HG03103 (cell line): ENCODE results near the gene FBXW11.
"Not testable (repeated sequence)": the region's sequence is repeated elsewhere in the genome, so short reads cannot be mapped to it uniquely, and the experiment has no call there.

ENCODE experiments used
- ATAC-seq: cut with Tn5 transposase; IDR thresholded peaks from one replicate; pipeline ENCODE4 v1.9.1; 2021; ENCODE audit warnings: low read depth; ENCODE audit not compliant: unreplicated experiment

The FBXW11 gene

GRCh38 chr5:171956314-171956713 lies 50.1 kb downstream of the FBXW11 start:
- no peak for ATAC-seq

DNA sequence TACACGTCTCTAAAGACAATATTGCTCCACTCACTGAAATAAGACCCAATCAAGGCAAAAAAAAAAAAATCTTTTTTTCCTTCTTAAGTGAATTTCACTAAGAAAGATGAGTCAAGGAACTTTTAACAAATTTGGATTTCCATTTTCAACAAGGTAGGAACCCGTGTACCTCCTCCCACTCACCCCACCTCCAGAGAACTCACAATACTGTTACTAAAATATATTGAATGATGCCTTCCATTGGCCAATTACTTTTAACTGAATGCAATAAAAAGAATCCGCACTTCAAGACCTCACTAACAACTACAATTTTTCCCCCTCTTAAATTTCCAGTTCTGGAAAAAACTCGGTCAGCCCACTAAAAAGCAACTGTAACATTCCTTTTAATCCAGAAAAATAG lies 50.7 kb downstream of the FBXW11 start:
- no peak for ATAC-seq

- ATAC-seq, result no peak
Measured at GRCh38 chr5:171954721-171955120, 51.7 kb downstream of the FBXW11 start.

- ATAC-seq, result no peak
Measured at GRCh38 chr5:171953860-171954701, 52.4 kb downstream of the FBXW11 start.

DNA sequence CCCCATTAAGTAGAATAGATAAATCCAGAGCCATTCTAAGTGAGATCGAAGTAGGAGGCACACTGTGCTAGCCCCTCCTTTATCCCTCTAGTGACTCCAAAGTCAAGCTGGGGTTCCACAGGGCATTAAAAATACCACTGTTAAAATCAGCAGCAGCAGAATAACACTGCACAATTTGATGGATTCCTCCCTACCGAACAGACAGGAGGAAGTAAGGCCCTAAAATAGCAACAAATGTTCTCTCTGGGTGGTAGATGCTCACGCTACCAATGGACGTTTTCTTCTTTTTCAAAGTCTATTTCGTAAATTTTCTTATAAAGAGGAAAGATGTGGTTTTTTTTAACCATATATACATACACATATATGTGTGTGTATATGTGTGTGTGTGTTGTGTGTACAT lies 54.4 kb downstream of the FBXW11 start:
- no peak for ATAC-seq

GRCh38 chr5:171951218-171951617 lies 55.2 kb downstream of the FBXW11 start:
- ATAC-seq, result no peak

- no peak for ATAC-seq
Measured at GRCh38 chr5:171946000-171946781, 60.2 kb downstream of the FBXW11 start.

GRCh38 chr5:171945476-171945875 lies 61.0 kb downstream of the FBXW11 start:
- no peak for ATAC-seq

DNA sequence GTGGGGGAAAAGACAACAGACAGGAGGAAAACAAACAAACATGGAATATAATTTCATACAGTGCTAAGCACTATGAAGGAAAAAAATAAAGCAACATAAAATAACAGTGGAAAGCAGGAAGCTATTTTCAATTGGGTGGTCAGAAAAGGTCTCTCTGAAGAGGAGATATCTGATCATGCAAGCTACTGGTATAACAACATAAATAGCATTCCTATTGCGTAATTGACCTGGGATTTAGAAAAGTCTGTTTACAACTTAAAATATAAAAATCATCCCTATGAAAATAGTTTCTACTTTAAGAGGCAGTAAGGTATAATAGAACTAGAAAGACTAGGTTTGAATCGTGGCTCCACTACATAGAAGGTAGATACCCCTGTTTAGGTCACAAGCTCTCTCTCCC lies 61.4 kb downstream of the FBXW11 start:
- ATAC-seq, result no peak

DNA sequence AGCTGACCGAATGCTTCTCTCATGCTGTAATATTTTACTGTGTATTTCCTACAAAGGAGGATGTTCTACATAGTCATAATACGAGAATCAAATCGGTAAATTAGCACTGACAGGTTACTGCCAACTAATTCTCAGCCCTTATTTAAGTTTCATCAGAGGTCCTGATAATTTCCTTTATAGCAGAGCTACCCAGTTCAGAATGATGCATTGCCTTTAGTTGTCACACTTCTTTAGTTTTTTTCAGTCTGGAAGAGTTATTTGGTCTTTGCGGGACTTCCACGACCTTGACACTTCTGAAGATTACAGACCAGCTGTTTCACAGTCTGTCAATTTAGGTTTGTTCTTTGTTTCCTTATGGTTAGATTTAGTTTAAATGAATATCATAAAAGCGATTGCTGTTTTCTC lies 64.3 kb downstream of the FBXW11 start:
- ATAC-seq, result not testable (repeated sequence)

GRCh38 chr5:171941675-171942074 lies 64.8 kb downstream of the FBXW11 start:
- ATAC-seq, result not testable (repeated sequence)

DNA sequence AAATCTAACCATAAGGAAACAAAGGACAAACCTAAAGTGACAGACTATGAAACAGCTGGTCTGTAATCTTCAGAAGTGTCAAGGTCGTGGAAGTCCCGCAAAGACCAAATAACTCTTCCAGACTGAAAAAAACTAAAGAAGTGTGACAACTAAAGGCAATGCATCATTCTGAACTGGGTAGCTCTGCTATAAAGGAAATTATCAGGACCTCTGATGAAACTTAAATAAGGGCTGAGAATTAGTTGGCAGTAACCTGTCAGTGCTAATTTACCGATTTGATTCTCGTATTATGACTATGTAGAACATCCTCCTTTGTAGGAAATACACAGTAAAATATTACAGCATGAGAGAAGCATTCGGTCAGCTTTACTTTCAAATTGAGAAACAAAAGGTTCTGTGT lies 65.2 kb downstream of the FBXW11 start:
- not testable (repeated sequence) for ATAC-seq

DNA sequence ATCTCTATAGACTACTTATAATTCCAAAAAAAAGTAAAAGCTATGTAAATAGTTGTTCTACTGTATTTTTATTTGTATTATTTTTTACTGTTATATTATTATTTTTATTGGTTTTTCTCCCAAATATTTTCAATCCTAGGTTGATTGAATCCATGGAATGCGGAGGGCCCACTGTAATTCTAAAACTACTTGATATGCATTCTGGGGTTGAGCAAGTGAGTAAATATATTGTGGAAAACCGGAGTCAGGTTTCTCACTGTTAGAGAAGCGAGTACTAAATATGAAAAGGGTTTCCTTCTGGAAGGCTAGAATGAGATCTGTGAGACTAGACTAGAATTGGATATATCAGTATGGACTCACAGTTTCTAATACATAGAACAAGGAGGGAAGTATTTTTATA lies 66.5 kb downstream of the FBXW11 start:
- no peak for ATAC-seq

GRCh38 chr5:171938358-171938757 lies 68.1 kb downstream of the FBXW11 start:
- ATAC-seq, result no peak

- no peak for ATAC-seq
Measured at GRCh38 chr5:171937351-171937750, 69.1 kb downstream of the FBXW11 start.

DNA sequence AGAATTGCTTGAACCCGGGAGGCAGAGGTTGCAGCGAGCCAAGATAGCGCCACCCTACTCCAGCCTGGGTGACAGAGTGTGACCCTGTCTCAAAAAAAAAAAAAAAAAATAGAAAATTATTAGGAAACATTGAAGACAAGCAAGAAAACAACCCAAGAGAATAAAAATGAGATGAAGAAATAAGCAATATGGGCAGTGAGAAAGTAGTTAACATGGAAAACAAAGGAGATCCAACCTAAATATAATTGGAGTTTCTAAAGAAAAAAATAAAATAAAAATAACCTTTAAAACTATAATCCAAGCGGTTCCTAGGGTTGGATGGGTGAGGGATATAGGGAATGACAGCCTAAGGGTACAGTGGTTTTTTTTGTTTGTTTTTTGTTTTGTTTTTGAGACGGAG lies 71.9 kb downstream of the FBXW11 start:
- no peak for ATAC-seq

- ATAC-seq, result no peak
Measured at GRCh38 chr5:171931163-171931562, 75.3 kb downstream of the FBXW11 start.

DNA sequence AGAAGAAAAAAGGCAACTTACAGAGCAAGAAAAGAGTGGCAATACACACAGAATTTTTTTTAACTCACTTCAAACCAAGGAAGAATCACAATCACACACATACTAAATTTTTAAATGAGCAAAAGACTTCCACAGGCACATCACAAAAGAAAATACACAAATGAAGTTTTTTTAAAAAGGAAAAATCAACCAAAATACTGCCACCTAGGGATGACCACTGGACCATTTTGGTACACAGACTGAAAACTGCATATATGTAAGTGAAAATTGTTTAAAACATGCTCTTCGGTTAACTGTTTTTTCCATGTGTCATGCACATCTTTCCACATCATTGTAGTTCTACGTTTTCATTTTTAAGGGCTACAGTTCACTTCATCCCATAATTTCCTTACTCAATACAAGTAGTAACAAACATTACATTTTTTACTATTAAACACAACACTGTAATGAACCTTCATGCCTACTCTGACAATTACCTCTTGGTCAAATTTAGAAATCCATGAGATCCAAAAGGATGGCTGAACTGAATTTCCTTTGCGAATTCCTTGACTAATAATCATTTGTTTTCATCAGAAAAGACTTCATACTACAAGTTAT lies 79.0 kb downstream of the FBXW11 start:
- ATAC-seq, result no peak

DNA sequence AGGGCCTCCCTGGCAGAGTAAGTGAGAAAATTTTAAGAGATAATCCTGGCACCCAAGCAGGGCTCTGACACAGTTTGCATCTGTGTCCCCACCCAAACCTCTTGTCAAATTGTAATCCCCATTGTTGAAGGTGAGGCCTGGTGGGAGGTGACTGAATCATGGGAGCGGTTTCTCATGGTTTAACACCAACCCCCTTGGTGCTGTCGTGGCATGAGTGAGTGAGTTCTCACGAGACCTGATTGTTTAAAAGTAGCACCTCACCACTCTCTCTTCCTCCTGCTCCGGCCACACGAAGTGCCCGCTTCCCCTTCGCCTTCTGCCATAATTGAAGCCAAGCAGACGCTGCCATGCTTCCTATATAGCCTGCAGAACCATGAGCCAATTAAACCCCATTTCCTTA lies 80.1 kb downstream of the FBXW11 start:
- no peak for ATAC-seq

DNA sequence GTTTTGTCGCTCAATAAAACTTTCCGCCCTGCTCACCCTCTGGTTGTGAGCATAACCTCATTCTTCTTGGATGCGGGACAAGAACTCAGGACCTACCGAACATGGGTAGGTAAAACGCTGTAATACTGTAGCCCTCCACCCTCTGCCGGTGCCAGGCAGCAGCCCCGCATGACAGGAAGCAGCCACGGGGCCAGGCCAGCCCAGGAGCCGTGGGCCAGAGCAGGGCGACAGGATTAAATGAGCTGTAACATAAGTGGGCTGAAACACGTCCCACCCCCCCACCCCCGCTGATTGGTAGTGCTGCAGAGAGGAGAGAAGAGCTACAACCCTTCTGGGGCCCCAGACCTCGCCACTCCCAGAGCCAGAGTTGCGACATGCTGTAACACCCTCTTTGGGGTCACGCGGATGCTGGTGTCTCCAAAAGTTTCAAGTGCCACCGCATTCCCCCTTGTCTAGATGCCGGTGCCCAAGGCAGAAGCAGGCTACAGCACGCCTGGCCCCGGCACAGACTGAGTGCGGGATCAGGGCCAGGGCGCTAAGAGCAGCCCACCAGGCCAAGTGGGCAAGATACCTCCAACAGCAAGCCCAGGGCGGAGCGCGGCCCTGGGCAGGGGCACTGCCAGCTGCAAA lies 81.8 kb downstream of the FBXW11 start:
- no peak for ATAC-seq
